Kidney epithelial cell (primary cell): Measurements from ENCODE around the gene CEP162. TPM values are rescaled to one million over a fixed set of nuclear protein-coding genes. Genes with fewer than 3 reads are reported as not detected.

Experiments used
- DNase-seq: peaks from one replicate; pipeline ENCODE4 v3.0.0-alpha.2; 2010; ENCODE audit warnings: low read depth
- H3K27me3 ChIP-seq: 2 replicates; pipeline ENCODE4 v1.6.0; 2011; ENCODE audit warnings: low read length; ENCODE audit not compliant: control insufficient read depth, insufficient read depth
- H3K36me3 ChIP-seq: 2 replicates; pipeline ENCODE4 v1.5.1; 2011; ENCODE audit warnings: low read length; ENCODE audit not compliant: control insufficient read depth, insufficient read depth
- H3K4me3 ChIP-seq: 2 replicates; pipeline ENCODE4 v1.5.1; 2011; ENCODE audit warnings: low read depth, mild to moderate bottlenecking, control low read depth, low read length
- total RNA-seq: library from RNA; depleted of rRNA; stranded (reverse); fragments of >200 nt; gene quantifications from 2 replicates; pipeline ENCODE4 v1.2.3, GENCODE V29; 2015
- TF ChIP-seq, protein P1 (sequence below): IDR thresholded peaks from 2 replicates; pipeline ENCODE4 v1.5.1; 2011; ENCODE audit warnings: mild to moderate bottlenecking, moderate library complexity, low read length, control low read depth, inconsistent platforms; ENCODE audit not compliant: insufficient read depth, poor library complexity, severe bottlenecking

CEP162 gene
- total RNA-seq, 1 donor from 2014 or later = 6.3 TPM

DNA sequence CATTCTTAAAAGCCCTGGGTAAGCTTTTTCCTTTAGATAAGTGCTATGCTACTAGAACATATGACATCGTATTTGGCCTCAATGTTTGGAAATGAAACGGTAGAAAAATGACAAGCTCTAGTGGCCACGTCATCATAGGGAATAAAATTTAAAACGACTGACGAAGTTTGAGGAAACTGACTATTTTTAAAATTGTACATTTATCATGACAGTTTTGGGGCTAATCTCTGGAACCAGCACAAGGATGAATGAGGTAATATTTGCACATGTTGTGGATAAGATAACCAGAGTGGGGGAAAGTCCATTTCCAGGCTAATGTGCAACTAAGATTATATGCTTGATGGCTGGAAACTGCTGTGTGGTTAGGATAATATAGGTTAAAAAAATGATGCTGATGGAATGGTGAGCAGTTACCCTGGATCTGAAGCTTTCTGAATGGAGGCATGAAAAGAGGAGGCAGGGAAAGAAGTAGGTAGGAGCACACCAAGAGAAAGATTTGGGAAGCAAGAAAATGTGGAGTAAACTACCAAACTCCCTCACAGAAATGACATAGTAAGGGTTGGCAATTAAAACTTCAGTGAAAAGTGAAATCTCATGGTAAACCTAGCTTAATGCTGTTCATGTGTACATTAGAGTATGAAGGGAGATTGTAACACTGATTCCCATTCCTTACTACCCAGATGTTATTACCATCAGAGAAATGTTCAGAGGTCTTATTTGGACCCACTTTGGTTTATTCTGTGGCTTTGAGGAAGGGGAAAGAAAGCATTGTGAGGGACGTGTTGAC lies 42.7 kb upstream of the CEP162 start:
- no peak overlapping the region for H3K4me3 ChIP-seq
- no peaks in the 10 kb centered on the region for H3K36me3 ChIP-seq
- no peaks in the 10 kb centered on the region for H3K27me3 ChIP-seq

DNA sequence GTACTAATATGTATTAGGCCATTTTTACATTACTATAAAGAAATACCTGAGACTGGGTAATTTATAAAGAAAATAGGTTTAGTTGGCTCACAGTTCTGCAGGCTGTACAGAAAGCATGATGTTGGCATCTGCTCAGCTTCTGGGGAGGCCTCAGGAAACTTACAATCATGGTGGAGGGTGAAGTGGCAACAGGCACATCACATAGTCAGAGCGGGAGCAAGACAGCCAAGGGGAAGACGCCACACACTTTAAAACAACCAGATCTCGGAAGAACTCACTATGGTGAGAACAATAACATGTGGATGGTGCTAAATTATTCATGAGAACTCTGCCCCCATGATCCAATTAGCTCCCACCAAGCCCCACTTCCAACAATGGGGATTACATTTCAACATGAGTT lies 41.3 kb upstream of the CEP162 start:
- no peaks in the 10 kb centered on the region for H3K36me3 ChIP-seq

More for the DNA sequence above, 42.7 kb upstream of the CEP162 start:
- no peak for DNase-seq
- TF ChIP-seq, protein P1, sequence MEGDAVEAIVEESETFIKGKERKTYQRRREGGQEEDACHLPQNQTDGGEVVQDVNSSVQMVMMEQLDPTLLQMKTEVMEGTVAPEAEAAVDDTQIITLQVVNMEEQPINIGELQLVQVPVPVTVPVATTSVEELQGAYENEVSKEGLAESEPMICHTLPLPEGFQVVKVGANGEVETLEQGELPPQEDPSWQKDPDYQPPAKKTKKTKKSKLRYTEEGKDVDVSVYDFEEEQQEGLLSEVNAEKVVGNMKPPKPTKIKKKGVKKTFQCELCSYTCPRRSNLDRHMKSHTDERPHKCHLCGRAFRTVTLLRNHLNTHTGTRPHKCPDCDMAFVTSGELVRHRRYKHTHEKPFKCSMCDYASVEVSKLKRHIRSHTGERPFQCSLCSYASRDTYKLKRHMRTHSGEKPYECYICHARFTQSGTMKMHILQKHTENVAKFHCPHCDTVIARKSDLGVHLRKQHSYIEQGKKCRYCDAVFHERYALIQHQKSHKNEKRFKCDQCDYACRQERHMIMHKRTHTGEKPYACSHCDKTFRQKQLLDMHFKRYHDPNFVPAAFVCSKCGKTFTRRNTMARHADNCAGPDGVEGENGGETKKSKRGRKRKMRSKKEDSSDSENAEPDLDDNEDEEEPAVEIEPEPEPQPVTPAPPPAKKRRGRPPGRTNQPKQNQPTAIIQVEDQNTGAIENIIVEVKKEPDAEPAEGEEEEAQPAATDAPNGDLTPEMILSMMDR = no peak

DNA sequence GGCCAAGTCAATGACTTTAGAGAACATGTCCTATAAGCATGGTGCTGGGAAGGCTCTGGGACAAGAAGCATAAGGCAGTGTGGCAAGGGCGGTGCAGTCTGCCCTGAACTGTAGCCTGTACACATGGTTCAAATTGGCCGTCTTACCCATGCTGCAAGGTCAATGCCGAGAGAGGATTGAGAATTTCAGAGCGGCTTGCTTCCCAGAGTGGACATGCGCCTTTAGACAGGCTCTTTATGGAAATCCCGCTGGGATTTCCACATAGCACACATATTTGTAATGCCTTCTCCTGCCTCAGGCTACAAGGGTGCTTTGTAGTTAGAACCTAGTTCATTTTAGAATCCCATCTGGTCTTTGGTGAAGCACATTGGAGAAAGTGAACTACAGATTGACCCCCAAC lies 36.1 kb upstream of the CEP162 start:
- TF ChIP-seq, protein P1 = no peak
- no peak for DNase-seq
- no peaks in the 10 kb centered on the region for H3K36me3 ChIP-seq
- H3K4me3 ChIP-seq = no peak overlapping the region
- H3K27me3 ChIP-seq = peaks cover 2% of the 10 kb centered on the region

More for the DNA sequence above, 41.3 kb upstream of the CEP162 start:
- DNase-seq = no peak
- Histone ChIP-seq H3K27me3 (no peaks in the 10 kb centered on the region), H3K4me3 (no peak overlapping the region)
- TF ChIP-seq, protein P1 = no peak

DNA sequence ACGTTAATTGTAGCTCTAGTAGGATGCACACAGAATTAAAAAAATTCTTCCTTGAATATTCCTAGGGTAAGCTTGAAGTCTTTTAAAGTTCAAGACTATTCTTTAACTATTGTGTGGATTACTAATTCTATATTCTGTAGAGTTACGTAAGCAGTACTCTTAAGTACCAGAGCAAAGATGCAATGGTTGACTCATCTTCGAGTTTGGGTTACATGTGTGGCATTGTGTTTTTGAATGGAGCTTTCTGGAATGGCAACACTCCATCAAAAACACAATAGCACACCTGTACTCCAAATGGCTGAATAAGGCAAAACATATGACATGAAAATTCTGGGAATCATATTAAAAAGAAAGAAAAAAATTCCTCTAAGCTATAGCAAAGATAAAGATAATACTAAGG lies 33.5 kb upstream of the CEP162 start:
- Histone ChIP-seq H3K4me3 (no peak overlapping the region), H3K27me3 (peaks cover 2% of the 10 kb centered on the region), H3K36me3 (no peaks in the 10 kb centered on the region)
- DNase-seq = no peak
- TF ChIP-seq, protein P1 = no peak

DNA sequence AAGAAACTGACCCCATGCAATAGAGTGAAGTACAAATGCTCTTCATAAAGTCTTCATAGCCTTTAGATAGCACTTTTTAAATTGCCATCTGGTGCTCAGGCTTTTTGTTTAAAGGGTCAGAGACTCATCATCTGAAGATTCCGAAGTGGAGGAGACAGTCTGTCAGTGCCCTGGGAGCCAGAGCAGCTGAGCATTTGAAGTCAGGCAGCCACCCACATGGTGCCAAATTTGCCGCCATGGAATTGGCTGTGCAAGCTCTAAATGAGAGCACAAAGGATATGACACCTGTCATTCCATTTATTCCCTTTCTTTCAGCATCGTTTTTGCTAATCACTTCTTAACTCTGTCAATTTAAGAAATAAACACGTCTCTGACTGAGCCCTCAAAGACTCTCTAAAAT lies 32.8 kb upstream of the CEP162 start:
- DNase-seq = no peak
- H3K36me3 ChIP-seq = no peaks in the 10 kb centered on the region
- TF ChIP-seq, protein P1 = no peak
- H3K4me3 ChIP-seq = no peak overlapping the region
- peaks cover 2% of the 10 kb centered on the region for H3K27me3 ChIP-seq

DNA sequence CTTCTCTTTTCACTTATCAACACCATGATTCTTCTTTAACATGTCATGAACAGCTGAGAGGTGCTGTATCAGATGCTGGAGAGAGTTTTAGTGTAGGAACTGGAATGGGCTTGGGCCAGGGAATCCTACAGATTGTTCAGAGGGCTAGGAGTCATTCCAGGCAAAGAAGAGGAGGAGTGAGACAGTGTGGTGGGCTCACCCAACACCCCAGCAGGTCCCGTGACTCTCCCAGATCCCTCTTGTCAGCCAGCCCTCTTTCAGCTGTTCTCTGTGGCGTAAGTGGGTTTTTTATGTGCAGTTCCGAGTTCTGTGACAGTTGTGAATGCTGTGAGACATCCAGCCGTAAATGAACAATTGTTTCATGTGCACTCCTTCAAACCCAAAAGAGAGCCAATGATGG lies 31.4 kb upstream of the CEP162 start:
- Histone ChIP-seq H3K27me3 (peaks cover 2% of the 10 kb centered on the region), H3K36me3 (no peaks in the 10 kb centered on the region), H3K4me3 (no peak overlapping the region)
- TF ChIP-seq, protein P1 = no peak
- DNase-seq = no peak
